GM23248 (cell line): ENCODE data around the gene DNAJC30.

Experiments
- EZH2 ChIP-seq: fragments of 200-600 bp; sonication (generic); IDR thresholded peaks from 2 replicates; pipeline ENCODE4 v1.6.1; 2018; ENCODE audit warnings: antibody characterized with exemption, mild to moderate bottlenecking; ENCODE audit not compliant: insufficient read depth, poor library complexity, severe bottlenecking
- EZH2phosphoT487 ChIP-seq: fragments of 200-600 bp; sonication (generic); IDR thresholded peaks from 2 replicates; pipeline ENCODE4 v1.6.1; 2018; ENCODE audit warnings: antibody characterized with exemption, moderate library complexity, mild to moderate bottlenecking, low read depth; ENCODE audit not compliant: insufficient read depth

DNA sequence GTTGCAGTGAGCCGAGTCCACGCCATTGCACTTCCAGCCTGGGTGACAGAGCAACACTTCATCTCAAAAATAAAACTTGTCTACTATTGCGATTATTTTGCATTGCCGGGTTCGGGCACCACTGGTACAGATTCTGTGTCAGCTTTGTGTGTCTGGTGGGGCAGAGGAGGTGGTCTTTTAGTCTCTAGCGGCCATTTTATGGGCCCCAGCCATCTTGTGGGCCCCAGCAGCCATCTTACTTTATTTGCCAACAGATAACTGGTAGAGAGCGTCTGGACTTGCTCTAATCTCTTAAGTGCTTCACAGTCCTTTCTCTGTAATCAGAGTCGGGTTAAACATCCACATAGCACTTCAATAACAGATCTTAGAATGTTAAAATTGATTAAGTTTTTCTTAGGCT is 5.0 kb upstream of the DNAJC30 start:
- no peak for TF ChIP-seq EZH2
- TF ChIP-seq EZH2phosphoT487, result no peak
